Activated CD4-positive, alpha-beta T cell treated with anti-CD3 and anti-CD28 coated beads for 48 hours (primary cell): ENCODE measurements around the gene TNFAIP8.

Experiments
- DNase-seq: peaks from one replicate; pipeline ENCODE4 v3.0.0-alpha.2; 2020

Gene TNFAIP8

DNA sequence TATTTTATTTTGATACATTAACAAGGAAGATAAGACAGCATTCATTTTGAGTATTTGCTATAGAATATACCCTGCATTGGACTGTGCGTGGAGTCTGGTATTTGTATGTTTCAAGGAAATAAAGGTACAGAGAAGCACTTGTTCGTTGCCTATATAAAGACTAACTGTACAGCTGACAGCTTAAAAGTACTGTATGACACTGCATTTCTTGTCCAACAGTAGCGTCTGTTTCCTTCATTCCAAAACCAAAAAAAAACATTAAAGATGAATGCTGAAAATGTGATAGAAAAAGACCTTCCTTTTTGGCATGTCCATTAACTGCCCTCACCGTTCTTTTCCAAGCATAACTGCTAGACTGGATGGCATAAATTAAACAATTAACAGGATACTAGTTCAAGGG is 15.3 kb downstream of the TNFAIP8 start:
- no peak for DNase-seq

- no peak for DNase-seq
Observed at GRCh38 chr5:119373449-119373858, 17.6 kb downstream of the TNFAIP8 start.

- DNase-seq = no peak
Observed at GRCh38 chr5:119374901-119375300, 19.1 kb downstream of the TNFAIP8 start.

DNA sequence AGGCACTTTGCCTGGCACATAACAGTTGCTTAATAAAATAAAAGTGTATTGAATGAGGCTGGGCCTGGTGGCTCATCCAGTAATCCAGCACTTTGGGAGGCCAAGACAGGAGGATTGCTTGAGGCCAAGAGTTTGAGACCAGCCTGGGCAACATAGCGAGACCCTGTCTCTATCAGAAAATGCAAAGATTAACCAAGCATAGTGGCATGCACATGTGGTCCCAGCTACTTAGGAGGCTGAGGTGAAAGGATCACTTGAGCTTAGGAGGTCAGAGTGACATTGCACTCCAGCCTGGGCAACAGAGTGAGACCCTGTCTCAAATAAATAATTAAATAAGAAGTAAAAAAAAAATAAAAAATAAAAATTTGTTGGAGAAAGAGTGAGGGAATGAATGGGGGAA is 21.2 kb downstream of the TNFAIP8 start:
- no peak for DNase-seq

- DNase-seq = no peak
Observed at GRCh38 chr5:119378075-119378700, 22.4 kb downstream of the TNFAIP8 start.

GRCh38 chr5:119379096-119379495 is 23.3 kb downstream of the TNFAIP8 start:
- no peak for DNase-seq

GRCh38 chr5:119379942-119380547 is 24.2 kb downstream of the TNFAIP8 start:
- no peak for DNase-seq

DNA sequence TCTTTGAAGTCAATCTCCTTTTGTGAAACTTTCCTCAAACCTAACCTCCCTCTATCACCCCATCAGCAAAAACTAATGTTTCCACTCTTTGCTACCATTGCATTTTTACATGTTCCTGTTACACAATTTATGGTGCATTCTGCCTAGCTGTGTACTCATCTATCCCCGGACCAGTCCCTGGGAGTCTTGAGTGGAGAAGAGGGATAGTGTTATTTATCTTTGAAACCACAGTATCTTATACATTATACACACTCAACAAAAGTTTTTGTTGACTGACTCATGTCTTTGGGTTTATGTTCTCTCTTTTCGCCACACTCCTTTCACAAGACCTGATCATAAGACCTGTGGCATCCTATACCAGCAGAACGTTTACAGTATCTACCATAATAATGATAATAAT is 26.4 kb downstream of the TNFAIP8 start:
- no peak for DNase-seq

DNA sequence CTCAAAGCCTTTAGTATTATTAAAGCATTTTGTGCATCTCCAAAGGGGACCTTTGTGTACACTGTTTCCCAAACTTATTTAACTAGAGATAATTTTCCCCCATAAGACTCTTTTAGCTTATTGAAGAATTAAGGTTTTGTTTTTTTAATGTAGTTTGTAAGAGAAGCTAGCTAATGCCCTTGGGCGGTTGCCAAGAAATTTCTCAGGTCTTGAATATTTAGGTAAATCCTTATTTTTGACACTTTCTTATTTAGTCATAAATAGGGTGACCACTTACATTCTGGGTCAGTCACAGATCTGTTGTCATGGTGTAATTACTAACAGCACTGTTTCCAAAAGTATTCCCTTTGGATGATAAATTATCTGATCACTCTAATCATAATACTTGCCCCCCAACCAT is 27.2 kb downstream of the TNFAIP8 start:
- DNase-seq = no peak

DNA sequence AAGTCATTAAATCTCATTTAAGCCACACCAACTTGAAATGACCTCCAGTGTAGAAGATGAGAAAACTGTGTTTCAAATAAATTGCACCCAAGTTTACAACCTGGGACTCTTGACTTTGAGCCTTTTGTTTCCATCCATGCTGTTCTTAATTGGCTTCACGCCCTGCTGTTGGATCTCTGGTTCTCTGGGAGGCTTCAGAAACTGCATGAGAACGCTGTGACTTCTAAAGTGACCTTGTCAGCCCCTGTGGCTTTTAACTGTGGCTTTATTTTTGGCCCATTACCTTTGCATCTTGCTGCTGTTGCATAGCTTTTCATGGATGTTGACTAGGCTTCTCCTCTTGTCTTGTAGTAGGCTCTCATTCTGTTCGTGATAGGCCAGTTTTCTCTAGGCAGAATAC is 29.3 kb downstream of the TNFAIP8 start:
- DNase-seq = no peak

DNA sequence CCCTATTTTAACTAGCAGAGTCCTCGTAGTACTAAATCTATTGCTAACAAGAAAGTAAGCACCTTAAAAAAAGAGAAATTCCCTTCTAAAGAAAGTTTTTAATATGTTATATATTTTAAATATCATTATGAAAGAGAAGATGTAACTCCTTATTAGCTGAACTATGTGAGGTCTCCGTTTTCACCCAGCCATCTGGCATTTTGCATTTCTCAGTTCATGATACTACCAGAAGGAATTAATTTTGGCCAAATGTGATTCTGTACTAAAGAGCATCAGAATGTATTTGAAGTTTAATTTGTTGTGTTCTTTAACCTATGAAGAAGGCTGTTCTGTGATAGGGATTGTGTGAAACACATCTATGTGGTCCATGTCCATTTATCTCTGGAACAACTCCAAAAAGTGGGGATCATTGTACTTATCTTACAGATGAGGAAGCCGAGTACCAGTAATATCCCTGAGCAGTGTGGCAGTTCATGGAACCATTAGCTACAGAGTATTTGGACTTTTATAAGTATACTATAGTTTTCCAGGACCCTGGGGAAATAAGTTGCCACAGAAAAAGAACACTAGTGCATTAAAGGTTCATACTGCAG is 29.8 kb downstream of the TNFAIP8 start:
- no peak for DNase-seq

GRCh38 chr5:119386596-119387344 is 31.0 kb downstream of the TNFAIP8 start:
- no peak for DNase-seq

- no peak for DNase-seq
Observed at GRCh38 chr5:119387945-119388618, 32.3 kb downstream of the TNFAIP8 start.

DNA sequence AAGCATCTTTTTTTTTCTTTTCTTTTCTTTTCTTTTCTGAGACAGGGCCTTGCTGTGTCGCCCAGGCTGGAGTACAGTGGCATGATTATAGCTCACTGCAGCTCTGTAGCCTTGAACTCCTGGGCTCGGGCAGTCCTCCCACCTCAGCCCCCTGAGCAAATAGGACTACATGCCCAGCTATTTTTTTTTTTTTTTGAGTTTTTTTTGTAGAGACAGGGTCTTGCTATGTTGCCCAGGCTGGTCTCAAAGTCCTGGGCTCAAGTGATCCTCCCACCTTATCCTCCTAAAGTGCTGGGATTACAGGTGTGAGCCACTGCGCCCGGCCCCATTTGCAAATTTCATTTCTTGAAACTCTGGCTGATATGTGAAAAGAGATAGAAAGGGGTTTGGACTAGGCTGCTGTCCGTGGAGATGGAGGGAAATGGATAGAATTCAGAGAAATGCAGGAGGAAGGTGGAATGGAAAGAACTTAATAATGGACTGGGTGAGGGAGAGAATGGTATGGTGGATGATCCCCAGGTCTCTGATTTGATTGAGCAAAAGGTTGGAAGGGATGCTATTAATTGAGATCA is 32.9 kb downstream of the TNFAIP8 start:
- no peak for DNase-seq

DNA sequence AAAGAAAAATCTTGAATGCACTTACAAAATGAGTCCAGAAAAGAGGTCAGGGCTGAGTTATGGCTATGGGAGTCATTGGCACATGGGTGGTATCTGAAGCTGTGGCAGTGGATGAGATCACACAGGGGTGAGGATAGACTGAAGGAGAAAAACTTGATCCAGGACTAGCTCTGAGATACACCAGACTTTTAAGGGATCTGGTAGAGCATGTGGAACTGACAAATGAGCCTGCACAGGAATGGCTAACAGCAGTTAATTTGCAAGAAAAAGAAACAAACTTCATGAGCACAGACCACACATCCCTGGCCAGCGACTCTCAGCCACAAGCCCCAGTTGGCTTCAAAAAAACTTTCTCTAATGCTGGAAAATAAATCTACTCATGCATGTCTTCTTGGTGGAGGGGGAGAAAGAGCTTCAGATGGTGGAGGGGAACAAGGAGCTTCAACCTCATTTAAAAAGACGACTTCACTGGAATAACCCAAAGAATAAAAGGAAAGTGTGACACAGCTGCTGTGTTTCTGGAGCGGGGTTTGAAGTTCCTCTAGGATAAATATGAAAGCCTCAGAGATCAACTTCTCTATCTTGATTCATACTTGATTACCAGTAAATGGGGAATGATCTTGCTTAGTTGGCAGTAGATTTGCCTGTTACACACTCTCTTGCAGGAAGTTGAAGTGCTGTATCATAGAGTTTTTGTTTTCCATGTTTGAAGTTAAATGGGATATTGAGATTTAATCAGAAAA is 33.6 kb downstream of the TNFAIP8 start:
- no peak for DNase-seq

DNA sequence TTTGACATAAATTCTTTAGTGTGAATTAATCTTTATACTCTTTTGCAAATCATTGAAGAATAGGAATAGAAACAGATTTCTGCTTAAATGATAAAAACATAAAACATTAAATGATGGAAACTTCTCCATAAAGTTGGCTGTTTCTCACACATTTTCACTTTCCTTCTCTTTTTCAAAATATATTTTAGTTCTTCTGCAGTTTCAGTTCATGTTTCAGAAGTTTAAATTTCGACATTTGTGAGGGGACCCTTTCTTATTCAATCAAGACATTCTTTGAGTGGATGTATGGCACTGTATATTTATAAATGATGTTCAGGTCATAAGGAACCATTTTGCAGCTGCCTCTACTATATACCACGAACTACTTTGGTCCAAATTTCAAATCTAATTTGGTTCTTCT is 34.6 kb downstream of the TNFAIP8 start:
- no peak for DNase-seq

DNA sequence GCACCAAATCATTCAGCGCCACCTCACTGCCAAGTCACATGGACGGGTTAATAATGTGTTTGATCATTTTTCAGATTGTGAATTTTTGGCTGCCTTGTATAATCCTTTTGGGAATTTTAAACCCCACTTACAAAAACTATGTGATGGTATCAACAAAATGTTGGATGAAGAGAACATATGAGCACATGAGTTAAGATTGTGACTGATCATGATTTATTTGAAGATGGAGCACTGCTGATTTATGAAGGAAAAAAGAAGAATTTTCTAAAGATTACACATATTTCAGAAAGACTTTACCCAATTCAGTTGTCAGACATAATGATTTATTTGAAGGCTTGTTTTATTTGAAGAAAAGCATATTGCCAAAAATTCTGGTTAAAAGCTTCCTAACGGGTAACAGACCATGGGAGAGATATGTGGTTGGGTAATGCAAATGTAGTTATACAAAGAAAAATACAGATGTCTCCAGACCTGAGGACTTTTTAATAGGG is 37.4 kb downstream of the TNFAIP8 start:
- DNase-seq = no peak

- DNase-seq = no peak
Observed at GRCh38 chr5:119393746-119394145, 37.9 kb downstream of the TNFAIP8 start.

DNA sequence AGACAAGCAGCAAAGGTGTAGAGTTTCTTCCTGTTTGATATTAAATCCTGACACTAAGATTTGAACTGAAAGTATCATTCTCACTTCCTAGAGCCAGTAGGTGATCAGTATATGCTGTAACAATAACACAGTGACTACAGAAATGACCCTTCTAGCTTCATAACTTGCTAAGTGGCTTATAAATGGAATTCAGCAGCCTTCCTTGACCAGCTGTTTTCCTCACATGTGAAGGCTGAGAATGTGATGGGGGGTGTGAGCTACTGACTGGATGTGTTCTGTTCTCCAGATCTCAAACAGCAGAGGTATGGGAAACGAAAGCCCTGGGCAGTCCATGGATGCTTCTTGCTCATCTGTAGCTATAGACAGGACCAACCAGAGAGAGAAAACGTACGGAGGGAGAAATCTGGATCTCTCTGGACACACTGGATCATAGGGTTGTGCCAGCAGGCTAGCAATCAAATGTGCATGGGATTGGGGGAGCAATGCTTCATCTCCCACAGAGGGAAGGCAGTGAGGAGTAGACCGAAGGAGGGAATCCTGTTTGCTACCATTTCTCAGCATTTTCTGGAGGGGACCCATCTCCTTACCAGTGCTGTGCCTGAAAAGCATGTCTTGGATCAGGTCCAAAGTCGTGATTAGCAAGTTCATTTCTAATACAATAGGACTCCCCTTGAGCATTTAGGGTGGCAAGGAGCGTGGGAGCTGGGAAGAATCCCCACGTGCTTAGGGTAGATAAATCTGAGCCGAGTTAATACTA is 39.4 kb downstream of the TNFAIP8 start:
- no peak for DNase-seq

DNA sequence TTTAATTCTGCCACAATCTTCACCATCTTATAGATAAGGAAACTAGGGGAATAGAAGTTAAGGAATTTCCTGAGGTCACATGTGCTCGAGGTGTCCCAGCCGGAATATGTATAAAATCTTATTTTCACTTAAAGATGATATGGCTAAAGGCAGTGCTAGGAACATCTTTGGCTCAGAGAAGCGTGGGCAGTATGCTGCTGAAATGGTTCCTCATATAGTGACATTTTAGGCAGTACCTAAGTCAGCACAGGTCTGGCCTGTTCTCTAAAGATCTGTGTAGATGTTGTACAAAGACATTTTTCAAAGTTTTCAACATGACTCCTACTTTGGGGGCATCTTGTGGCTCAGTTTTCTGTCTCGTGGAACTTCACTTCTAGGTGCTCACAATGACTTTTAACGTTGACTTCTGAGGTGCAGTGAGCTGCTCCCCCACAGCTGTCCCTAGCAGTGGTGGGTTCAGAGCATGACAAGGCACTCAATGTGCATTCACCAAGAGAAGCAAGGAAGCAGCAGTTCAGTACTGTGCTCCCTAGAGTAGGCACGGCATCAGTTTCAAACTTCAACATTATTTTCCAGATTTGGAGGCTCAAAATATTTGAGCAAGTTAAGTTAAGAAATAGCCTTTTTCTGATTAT is 40.3 kb downstream of the TNFAIP8 start:
- peak; percentile 39 for DNase-seq
